ENCODE data around the gene CAPZA2. TPM values are rescaled to one million over a fixed set of nuclear protein-coding genes. Genes with fewer than 3 reads are reported as not detected.
"Not testable (repeated sequence)": the region's sequence is repeated elsewhere in the genome, so short reads cannot be mapped to it uniquely, and the experiment has no call there.

The CAPZA2 gene
- total and polyA plus RNA-seq, 8 donors = 13.9 to 1,001 (median 83.3) TPM

DNA sequence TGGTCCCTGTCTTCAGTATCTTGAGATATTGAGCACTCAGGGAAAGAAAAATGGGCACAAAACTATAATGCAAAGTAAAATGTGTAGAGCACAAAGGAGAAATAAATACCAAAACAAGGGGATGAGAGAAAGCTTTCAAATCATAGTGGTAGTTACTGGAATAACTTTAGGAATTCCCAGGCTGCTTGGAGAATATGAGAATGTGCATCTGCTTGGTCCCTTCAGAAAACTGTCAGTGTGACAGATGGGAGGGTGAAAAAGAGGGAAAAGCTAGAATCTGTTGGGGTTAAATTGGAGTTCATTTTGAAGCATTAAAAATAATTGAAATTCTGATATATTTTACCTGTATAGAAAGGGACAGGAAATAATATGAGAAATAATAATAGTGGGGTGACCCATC, 106.2 kb downstream of the CAPZA2 start:
- no peaks in the 10 kb centered on the region for H3K27me3 ChIP-seq
- intact Hi-C loops (cut with DNase I; ENCODE audit: low total_unique reads) = no loop called here
- peaks cover 0 to 25% (median 5%) of the 10 kb centered on the region in 4 donors for H3K4me1 ChIP-seq
- no peak overlapping the region for H3K27ac ChIP-seq
- DNase-seq = no peak
- no peak overlapping the region for H3K4me3 ChIP-seq
- no peaks in the 10 kb centered on the region for H3K36me3 ChIP-seq
- H3K9me3 ChIP-seq = no peaks in the 10 kb centered on the region
- TF ChIP-seq EP300 (IDR thresholded peaks at IDR 0.05) = no peak

DNA sequence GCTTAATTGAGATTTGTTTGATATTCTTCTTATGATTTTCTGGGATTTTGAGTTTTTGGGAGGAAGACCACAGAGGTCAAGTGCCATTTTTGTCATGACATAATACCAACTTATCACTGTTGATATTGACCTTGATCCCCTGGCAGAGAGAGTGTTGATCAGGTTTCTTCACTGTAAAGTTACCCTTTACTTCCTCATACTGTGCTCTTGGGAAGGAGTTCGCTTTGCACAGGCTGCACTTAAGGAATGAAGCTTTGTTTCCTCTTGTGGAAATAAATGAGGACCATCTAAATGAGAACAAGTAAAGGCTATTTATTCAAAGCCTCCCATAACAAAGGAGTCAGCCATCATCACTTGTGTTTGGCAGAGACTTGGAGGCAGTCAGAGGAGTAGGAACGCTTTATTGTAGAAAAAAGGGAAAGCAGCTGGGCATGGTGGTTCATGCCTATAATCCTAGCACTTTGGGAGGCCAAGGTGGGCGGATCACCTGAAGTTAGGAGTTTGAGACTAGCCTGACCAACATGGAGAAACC, 107.0 kb downstream of the CAPZA2 start:
- TF ChIP-seq POLR2AphosphoS5 (IDR thresholded peaks at IDR 0.05) (no peak), EP300 (IDR thresholded peaks at IDR 0.05) (no peak), POLR2A (IDR thresholded peaks at IDR 0.05) (no peak)
- TF ChIP-seq, protein P1, sequence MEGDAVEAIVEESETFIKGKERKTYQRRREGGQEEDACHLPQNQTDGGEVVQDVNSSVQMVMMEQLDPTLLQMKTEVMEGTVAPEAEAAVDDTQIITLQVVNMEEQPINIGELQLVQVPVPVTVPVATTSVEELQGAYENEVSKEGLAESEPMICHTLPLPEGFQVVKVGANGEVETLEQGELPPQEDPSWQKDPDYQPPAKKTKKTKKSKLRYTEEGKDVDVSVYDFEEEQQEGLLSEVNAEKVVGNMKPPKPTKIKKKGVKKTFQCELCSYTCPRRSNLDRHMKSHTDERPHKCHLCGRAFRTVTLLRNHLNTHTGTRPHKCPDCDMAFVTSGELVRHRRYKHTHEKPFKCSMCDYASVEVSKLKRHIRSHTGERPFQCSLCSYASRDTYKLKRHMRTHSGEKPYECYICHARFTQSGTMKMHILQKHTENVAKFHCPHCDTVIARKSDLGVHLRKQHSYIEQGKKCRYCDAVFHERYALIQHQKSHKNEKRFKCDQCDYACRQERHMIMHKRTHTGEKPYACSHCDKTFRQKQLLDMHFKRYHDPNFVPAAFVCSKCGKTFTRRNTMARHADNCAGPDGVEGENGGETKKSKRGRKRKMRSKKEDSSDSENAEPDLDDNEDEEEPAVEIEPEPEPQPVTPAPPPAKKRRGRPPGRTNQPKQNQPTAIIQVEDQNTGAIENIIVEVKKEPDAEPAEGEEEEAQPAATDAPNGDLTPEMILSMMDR (IDR thresholded peaks at IDR 0.05) = no peak
- H3K4me1 ChIP-seq = peaks cover 0 to 25% (median 5%) of the 10 kb centered on the region in 4 donors
- DNase-seq = no peak
- 80 to 94% (median 86%) methylated on average over 3 of the region's 3 CpGs for WGBS, 5 donors
- H3K4me3 ChIP-seq = no peak overlapping the region
- no peaks in the 10 kb centered on the region for H3K27me3 ChIP-seq
- H3K36me3 ChIP-seq = no peaks in the 10 kb centered on the region
- intact Hi-C loops (cut with DNase I; ENCODE audit: low total_unique reads) = no loop called here
- H3K9me3 ChIP-seq = no peaks in the 10 kb centered on the region
- H3K27ac ChIP-seq = no peak overlapping the region

DNA sequence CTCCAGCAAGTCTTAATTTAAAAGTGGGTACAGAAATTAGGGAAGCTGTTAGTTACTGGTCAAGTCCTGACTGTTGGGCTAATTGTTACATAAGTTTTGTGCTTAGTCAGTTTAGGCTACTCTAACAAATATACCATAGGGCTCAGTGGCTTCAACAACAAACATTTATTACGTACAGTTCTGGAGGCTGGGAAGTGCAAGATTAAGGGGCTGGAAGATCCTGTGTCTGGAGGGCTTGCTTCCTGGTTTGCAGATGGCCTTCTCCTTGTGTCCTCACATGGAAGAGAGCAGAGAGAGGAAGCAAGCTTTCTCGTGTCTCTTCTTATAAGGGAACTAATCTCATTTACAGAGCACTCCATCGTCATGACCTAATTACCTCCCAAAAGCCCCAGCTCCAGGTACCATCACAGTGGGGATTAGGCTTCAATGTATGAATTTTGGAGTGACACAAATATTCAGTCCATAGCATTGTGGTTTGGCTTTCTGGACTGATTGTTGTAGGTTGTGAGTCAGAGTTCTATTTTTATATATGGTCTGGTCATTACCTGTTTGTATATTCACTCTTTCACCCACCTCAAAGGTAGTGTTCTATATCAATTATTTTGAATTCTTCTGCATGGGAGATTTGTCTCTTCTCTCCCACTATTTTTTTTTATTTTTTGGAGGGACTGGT, 108.0 kb downstream of the CAPZA2 start:
- no peak for DNase-seq
- H3K4me1 ChIP-seq = peaks cover 0 to 25% (median 5%) of the 10 kb centered on the region in 4 donors
- no peaks in the 10 kb centered on the region for H3K36me3 ChIP-seq
- H3K27ac ChIP-seq = no peak overlapping the region
- H3K4me3 ChIP-seq = no peak overlapping the region
- WGBS, 5 donors = 70 to 87% (median 84%) methylated on average over 3 of the region's 3 CpGs
- intact Hi-C loops (cut with DNase I; ENCODE audit: low total_unique reads) = no loop called here
- TF ChIP-seq, protein P1 (IDR thresholded peaks at IDR 0.05) = no peak
- no peaks in the 10 kb centered on the region for H3K27me3 ChIP-seq
- H3K9me3 ChIP-seq = no peaks in the 10 kb centered on the region

DNA sequence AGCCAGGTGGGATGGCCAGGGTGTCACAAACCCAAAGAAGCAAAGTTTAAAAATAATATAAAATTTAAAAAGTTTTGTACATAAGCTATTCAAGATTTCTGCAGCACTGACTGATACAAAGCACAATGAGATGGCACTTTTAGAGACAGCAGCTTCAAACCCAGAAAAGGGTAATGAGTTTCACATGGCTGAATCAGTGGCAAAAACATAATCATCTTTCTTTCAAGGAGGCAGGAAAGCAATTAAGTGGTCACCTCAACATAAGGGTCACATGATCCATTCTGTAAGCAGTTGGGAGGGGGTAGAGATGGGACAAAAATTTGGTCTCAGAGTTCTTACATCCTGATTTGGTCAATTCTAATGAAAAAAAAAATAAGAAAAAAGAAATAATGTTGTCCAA, 108.8 kb downstream of the CAPZA2 start:
- H3K27ac ChIP-seq; H3K27me3 ChIP-seq; H3K9me3 ChIP-seq; H3K36me3 ChIP-seq; DNase-seq; intact Hi-C loops (cut with DNase I; ENCODE audit: low total_unique reads); H3K4me3 ChIP-seq: not testable (repeated sequence)
- peaks cover 0 to 25% (median 5%) of the 10 kb centered on the region in 4 donors for H3K4me1 ChIP-seq

Small RNA genes within 50 kb of the gene (small RNA-seq; reads per million reads assigned to genes)
- gene RF00019 = 0 reads per million in 4 donors
- 0 reads per million in 4 donors for gene RF02179
- 0 reads per million in 4 donors for gene RF02180
- 0 reads per million in 4 donors for gene RF02188
- 0 reads per million in 4 donors for gene RNA5SP239

Other genes starting within 250 kb of the CAPZA2 start
- 10 to 100 TPM in 3 of 5 donors, 1 to 10 TPM in 1, under 1 TPM in 1; 0.58 to 36.2 (median 14.5) TPM for gene MET, start 190.4 kb upstream of the CAPZA2 start, total RNA-seq
- 1 to 10 TPM; 2.0 to 3.7 (median 2.9) TPM for gene MET, start 190.4 kb upstream of the CAPZA2 start, polyA plus RNA-seq
- 10 to 100 TPM in 4 of 5 donors, 1 to 10 TPM in 1; 7.5 to 49.0 (median 30.4) TPM for gene ST7, start 90.9 kb downstream of the CAPZA2 start, total RNA-seq
- gene ST7, start 90.9 kb downstream of the CAPZA2 start, polyA plus RNA-seq = 10 to 100 TPM; 10.1 to 13.1 (median 12.0) TPM